Non-pigmented ciliary epithelial cell (primary cell): ENCODE results near the gene CEBPE.
A peak's percentile ranks its signal among the peaks of the same experiment; 100 is the strongest.

ENCODE experiments used
- DNase-seq: peaks from one replicate; pipeline ENCODE4 v3.0.0-alpha.2; 2010; ENCODE audit warnings: low read depth

The CEBPE gene

DNA sequence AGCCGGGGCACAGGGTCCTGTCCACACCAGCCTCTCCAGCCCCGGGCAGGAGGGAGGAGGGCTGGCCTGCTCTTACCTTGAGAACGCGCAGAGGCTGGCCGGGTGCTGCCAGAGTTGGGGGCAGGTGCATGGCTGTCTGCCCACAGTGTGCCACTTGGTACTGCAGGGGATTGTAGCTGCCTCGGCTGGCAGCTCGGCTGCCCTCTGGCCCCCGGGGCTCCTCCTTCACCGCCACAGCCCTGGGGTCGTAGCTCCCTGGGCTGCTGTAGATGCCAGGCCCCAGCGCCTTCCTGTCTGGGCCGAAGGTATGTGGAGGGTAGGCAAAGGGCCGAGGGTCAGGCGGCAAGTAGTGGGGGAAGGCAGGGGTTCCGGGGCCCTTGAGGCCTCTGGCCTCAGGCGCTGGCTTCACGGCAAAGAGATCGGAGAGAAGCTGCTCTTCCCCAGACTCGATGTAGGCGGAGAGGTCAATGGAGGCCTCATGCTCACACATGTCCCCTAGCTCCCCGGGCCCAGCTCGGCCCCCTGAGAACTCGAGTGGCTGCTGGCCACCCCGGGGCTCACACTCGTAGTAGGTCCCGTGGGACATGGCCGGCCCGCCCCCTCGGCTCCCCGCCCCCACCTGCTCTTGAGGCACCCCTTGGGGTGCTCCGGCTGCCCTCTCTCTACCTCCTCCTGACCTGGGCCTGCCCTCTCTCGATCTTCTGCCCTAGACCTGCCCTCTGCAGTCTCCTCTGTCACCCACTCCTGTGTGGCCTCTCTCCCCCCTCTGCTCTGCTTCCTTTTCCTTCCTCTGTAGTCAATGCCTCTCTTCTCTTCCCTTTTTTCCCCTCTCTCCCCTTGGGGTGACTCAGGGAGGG, at the start of gene CEBPE:
Gene CEBPE (minus strand): TSS at position 750 of the 857 bp plus-strand sequence. CDS start 164 bp downstream, at position 586.
- no peak for DNase-seq

DNA sequence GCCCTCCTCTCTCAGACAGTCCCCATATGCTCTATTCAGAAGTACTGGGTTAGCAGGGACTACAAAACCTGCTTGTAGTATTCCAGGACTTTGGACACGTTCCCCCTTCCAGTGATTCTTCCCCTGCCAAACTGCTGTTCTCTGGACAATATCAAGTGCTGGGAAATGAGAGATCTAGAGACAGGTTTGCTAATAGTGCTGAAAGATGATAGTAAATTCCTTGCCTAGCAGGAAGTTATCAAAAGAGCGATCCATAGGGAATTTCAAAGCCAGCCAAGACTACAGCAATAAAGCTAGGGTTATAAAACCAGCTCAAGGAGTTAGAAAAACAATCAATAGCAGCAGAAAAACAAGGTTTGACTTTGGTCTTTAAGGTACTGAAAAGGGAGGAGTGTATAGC, 49.2 kb upstream of the CEBPE start:
- DNase-seq, result no peak

DNA sequence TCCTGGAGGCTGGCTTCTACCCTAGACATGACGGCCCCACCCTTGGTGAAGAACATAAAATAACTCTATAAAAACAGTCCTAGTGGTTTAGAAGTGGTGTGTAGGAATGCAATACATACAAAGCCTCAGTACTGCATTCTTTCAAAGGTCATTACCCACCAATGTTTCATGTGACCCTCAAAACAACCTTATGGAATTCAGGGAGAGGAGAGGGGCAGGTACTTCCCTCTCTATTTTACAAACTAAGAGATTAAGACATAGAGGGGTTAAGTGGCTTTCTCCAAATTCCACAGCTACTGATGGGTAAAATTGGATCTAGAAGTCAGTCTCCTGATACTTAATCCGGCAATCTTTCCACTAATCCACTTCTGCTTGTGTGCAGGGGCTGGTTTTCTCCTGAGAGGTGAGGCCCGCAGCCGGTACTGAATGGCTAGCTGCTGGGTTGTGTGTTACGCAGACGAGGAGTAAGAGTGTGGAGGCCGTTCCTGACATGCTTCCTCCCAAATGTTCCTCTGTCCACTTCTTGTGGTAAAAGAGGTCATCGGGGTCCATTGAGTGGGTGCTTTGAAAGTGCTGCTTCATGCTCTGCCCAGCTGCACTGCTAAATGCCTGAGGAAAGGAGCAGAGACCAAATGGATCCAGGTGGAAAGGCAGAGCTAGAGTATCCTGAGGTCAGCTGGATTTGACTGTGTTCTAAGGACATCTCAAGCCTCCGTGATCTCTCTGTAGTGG, 48.2 kb upstream of the CEBPE start:
- no peak for DNase-seq

DNA sequence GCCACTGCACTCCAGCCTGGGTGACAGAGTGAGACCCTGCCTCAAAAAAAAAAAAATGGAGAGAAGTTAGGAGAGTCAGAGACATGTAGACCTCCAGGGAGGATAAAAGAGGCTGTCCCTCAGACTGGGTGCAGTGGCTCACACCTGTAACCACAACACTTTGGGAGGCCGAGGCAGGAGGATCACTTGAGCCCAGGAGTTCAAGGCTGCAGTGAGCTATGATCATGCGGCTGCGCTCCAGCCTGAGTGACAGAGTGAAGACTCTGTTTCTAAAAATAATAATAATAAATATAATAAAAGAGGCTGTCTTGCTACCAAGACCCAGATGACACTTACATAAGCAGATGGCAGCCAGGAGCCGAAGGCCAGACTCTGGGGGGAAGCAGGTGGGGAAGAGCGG, 45.9 kb upstream of the CEBPE start:
- DNase-seq, result no peak

DNA sequence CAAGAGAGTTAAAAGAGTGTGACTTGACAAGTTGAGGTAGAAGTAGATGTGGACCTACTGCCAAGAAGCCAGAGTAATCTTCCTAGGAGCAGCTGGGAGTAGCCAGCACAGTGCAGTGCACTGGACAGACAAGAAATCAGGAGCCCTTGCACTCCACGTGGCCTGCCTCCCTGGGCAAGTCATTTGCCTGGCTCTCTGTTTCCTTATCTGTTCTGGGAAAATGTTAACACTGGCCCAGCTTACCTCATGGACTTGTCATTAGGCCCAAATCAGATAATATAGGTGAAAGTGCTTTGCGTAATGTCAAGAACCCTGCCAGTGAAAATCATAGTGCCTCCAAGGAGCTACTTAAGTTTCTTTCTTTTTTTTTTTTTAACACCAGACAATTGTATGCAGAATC, 45.2 kb upstream of the CEBPE start:
- DNase-seq, result no peak

DNA sequence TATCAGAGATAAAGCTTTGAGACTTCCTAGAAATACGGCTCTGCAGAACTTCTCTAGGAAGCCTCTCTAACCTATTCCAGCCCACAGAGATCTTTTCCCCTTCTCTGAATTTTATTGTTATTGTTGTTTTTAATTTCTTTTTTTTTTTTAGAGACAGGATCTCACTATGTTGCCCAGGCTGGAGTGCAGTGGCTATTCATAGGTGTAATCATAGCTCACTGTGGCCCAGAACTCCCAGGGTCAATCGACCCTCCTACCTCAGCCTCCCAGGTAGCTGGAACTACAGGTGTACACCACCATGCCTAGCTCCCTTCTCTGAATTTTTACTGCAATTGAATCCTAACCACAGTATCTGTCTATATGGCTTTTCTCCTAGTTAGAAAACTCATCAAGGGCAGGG, 44.8 kb upstream of the CEBPE start:
- no peak for DNase-seq

DNA sequence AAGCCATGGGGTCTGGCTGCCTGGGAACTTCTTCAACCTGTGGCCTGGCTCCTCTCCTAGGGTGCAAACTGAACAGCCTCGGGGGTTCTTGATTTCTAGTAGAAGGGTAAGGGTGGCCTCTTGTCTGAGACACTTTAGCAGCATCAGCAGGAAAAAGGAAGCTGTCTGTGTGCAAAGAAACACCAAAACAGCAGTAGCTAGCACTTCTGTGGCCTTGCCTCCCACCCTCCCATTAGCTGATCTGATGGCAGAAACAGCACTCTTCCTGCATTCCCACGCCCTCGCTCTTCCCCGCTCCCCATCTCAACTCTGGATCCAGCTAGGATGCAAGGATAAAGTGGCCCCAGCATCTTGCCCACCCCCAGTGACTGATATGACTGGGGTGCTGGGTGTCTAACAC, 43.7 kb upstream of the CEBPE start:
- no peak for DNase-seq

DNA sequence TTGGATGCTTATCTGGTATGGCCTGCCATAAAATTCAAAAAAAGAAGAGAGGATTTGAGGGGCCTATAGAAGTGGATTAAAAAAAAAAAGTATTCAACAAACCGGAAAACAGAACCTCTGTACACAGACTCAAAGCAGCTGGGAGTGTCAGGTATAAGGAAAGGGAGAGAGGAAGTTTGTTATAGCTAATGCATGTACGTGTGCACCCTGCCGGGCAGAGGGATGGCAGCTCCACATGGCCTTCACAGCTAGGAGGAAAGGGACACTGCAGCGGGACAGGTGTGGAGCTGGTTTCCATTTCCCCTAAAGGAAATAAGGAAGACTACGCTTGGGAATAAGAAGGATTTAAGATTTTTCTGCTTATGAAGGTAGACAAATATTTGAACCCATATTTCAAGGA, 43.0 kb upstream of the CEBPE start:
- no peak for DNase-seq

DNA sequence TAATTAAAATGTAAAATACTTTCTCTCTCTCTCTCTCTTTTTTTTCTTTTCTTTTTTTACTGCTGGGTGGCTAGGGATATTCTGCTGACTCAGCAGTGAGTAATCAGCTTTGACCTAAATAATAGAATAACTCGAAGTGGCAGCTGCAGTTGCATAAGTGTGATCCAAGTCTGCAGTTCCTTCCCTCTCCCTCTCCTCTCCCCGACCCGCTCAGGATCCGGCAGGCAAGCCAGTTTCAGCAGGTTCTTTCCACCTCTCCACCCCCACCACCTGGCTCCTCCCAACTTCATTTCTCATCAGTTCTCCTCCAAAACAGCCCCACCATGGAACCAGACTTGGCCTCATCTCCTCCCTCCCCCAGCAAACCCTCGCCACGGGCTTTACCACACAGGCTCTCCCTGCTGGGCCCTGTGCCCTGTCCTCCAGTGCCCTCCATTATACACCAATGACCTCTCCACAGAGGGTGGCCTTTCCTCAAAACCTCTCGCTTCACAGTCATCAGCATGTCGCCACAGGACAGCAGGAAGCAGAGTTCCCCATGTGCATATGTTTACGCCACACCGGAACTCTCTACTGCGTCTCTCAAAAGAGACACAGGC, 42.0 kb upstream of the CEBPE start:
- peak; percentile 73 for DNase-seq

DNA sequence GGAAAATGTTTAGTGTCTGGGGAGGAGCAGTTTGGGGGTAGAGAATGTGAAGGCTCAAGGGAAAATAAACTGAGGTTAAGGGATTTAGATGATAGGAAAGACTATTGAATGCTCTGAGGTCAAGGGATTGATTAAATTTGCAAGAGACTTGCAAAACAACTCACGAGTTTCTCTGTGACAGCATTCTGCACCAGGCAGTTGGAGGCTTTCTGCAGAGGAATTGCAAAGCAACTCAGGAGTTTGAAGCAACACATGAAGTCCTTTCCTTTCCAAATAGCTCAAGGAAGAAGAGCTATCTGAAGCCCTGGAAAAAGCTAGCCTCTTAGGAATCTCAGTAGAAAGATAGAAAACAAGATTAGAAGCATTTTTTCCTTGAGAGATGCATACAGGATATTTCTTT, 40.5 kb upstream of the CEBPE start:
- no peak for DNase-seq

DNA sequence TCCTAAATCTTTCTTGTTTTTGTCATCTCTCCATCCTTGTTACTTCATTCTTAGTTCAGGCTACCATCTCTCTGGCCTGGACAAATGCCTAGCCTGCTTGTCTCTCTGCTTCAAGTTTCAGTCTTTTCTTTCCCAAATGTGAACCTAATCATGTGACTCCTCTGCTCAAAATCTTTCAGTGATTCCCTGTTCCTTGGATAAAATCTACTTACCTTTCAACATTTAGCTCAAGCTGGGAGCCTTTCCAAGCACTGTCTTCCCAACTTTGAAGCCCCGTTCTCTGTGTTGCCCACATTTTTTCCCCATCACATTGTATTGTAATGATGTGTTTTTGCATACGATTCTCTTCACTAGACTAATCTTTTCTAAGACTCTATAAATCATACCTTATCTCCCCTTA, 39.7 kb upstream of the CEBPE start:
- DNase-seq, result no peak

DNA sequence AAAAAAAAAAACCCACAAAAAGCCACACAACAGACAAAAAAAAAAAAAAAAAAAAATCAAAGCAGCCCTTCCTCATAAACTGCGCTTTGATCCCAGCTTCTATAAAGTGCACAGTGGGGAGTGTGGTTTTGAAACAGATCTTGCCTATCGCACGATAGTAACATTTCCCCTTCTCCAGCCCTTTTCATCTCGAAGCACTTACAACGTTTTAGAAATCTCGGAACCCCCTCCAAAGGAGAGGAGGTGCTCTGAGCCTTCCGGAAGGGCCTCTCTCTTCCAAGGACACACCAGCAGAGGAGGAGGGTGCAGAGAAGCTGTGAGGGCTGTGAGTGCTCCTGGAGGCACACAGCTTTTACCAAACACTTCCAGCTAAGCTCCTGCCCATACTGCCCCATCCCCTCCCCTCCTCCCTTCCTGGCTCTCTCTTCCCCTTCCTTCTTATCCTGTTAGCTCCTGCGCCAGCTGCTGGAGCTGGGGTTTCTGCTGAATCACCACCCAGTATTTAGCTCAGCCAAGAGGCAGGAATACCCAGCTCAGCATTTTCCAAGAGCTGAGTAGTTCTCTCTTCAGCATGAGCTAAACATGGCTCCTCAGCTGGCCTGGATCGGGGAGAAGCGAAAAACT, 36.0 kb upstream of the CEBPE start:
- DNase-seq, result peak; percentile 79

DNA sequence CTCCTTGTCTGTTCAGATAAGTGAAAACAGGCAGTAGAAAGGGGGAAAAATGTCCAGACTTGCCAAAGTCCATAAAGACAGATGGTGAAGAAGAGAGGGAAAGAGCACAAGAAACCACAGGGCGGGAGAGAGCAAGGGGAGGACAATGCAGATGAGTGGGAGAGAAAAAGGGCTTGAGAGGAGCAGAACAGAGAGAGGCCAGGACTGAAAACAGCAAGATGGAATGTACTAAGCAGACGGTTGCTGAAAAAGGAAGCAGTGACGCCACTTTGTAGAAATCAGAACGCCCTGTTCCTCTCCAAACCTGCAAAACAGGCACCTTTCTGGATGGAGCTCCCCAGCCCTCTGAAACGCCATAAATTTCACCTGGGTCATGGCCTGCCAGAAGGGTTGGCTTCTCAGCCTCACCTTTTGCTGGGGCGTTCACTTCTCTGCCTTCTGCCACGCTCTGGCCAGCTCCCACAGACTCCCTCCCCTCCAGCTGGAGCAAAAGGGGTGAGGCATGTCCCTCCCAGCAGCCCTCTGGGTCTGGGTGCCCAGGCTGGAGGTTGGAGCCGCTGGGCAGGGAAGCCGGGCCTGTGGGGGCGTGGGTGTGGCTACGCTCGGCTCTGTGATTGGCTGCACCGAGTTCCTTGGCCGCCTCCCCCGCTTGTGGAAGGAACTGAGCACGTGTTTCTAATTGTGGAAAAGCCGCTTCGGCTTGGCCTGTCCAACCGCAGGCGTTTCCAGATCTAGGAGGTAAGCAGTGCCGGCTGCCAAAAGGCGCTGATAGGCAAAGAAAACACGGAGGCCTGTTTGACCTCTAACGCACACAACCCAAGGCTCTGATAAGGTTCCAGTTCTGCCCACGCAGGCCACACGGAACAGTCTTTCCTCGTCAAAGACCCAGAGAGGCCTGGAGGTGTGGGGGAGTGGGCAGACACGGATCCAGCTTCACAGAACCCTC, 35.1 kb upstream of the CEBPE start:
- DNase-seq, result no peak

DNA sequence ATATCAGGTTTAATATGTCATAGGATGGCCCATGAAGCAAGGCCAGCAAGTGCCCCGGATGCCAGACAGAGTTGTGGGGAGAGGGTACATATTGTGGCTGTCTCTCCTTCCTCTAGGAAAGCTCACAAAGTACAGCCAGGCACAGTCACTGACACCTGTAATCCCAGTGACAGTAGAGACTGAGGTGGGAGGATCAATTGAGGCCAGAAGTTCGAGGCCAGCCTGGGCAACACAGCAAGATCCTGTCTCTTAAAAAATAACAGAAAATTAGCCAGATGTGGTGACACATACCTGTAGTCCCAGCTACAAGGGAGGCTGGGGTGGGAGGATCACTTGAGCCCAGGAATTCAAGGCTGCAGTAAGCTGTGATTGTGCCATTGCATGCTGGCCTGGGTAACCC, 32.3 kb upstream of the CEBPE start:
- DNase-seq, result no peak

DNA sequence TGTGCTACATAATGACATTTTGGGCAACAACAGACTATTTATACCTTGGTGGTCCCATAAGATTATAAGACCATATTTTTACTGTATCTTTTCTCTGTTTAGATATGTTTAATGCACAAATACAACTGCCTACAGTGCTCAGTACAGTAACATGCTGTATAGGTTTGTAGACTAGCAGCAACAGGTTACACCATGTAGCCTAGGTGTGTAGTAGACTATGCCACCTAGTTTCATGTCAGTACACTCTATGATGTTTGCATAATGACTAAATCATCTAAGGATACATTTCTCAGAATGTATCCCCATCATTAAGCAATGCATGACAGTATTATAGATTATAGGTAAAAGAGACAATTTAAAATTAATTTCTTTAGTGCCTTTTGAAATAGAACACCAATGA, 30.7 kb upstream of the CEBPE start:
- no peak for DNase-seq

DNA sequence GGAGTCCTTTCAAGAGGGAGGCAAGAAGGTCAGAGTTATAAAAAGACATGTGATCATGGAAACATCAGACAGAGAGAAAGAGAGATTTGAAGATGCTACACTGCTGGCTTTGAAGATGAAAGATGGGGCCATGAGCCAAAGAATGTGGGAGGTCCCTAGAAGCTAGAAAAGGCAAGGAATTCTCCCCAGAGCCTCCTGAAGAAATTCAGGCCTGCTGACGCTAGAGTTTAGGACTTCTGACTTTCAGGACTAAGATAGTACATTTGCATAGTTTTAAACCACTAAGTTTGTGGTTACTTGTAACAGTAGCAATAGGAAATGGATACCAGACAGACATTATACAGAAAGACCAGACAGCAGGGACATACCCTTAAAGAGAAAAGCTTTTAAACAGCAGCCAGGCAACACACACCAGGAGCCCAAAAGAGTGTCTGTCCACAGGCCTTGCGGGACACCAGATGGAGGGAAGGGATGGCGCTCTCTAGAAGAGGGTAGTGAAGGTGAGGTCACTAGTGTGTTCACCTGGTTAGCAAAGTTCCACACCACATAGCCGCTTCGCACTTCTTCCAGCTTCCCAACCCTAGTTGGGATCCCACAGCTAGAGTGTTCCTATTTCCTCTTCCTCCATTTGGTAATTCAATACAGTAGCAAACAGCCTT, 29.7 kb upstream of the CEBPE start:
- no peak for DNase-seq

DNA sequence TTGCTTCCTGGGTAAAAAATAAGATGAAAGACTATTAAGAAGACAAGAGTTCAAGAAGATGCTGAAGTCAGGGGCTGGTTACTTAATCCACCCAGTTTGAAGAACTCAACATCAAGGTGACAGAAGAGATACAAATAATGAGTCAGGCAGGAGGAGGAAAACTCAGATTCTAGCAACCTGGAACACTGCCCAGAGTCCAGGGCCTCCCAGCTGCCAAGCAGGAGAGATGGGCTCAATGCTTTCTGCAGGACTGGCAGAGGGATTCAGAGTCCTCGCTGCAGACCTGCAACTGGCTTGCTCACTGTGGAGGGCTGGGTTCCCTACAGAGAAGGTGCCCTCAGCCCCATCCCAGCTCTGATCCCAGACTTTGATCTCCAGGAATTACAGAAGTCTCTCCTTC, 28.6 kb upstream of the CEBPE start:
- no peak for DNase-seq

DNA sequence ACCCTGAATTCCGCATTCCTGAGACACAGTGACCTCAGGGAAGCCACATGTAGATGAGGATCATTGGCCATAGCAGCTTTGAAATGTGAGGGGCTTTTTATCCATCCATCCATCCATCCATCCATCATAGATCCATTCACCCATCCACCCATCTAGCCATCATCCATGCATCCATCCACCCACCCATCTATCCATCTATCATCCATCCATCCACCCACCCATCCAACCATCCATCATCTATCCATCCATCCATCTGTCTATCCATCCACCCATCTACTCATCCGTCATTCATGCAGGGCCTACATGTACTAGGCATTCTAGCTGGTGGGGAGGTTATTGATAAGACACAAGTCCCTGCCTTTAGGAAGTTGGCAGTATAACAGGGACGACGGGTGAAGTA, 27.9 kb upstream of the CEBPE start:
- DNase-seq, result no peak

DNA sequence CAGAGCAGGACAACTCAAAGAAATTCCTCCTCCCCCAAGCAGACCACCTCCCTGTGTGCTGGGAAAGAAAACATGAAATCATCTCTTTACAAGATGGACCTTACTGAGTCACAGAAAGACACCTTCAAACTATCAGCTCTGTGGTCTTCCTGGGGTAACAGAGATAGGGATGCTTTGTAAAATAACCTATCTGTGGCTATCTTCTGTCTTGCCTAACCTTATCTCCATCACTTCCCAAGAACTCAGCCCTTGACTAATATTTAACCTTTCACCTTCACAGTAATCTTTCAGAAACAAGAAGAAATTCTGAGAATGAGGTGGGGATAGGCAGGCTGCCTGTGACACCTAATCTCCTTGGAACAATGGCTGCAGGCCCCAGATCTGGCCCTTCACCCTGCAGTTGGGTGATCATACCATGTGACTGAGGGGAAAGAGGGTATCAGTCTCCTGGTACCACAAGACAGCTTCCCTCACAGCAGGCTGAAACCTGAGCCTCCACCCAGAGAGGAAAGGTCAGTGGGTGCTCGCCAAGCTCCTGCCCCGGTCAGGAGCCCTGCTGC, 27.4 kb upstream of the CEBPE start:
- DNase-seq, result no peak

DNA sequence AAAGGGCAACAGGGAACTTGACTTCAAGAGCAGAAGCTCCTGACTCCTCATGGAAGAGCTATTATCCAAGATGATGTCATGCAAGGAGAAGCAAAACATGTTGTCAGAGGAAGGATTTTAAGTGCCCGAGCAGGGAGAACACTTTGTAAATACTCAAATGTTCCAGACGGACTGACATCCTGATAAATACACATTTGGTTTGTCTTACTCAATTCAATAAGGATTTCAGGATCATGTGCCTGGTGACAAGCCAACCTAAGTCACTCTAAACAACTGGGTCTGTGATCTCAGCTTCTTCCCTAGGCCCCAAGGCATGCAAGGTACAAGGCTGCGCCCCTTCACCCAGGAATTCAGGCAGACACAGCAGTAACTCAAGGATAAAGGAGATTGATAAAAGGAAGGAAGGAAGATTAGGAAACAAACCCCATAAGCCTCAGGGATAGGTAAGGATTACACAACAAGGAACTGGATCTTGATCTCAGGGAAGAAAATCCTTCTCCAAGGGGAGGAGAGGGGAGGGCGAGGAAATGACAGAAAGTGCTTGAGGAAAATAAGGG, 26.8 kb upstream of the CEBPE start:
- no peak for DNase-seq
